Thymus (tissue), 11 donors: ENCODE measurements around the gene RPS27A. TPM values are rescaled to one million over a fixed set of nuclear protein-coding genes. Genes with fewer than 3 reads are reported as not detected.
A peak's percentile ranks its signal among the peaks of the same experiment; 100 is the strongest.
"Not testable (repeated sequence)": the region's sequence is repeated elsewhere in the genome, so short reads cannot be mapped to it uniquely, and the experiment has no call there.

Source experiments
- DNase-seq, 9 donors: peaks; one replicate each; pipeline ENCODE4 v3.0.0-alpha.2; 2013; ENCODE audit warnings: low spot score in 9 of 9, low read depth in 6 of 9, missing footprints in 1 of 9
- H3K27ac ChIP-seq, 2 donors: one replicate each; pipeline ENCODE4 v1.5.1; 2013; ENCODE audit warnings: control low read depth in 1 of 2, low read depth in 1 of 2, low read length in 1 of 2, mild to moderate bottlenecking in 1 of 2, moderate library complexity in 1 of 2
- H3K27me3 ChIP-seq, 2 donors: one replicate each; pipeline ENCODE4 v1.5.1; 2013; ENCODE audit warnings: low read length in 1 of 2; ENCODE audit not compliant: control insufficient read depth in 2 of 2, insufficient read depth in 1 of 2
- H3K36me3 ChIP-seq, 2 donors: one replicate each; pipeline ENCODE4 v1.5.1; 2013; ENCODE audit warnings: low read length in 1 of 2, mild to moderate bottlenecking in 1 of 2, moderate library complexity in 1 of 2; ENCODE audit not compliant: control insufficient read depth in 2 of 2, insufficient read depth in 2 of 2
- H3K4me1 ChIP-seq, 2 donors: one replicate each; pipeline ENCODE4 v1.5.1; 2013; ENCODE audit warnings: low read length in 2 of 2; ENCODE audit not compliant: control insufficient read depth in 2 of 2, insufficient read depth in 2 of 2
- H3K4me3 ChIP-seq, 2 donors: one replicate each; pipeline ENCODE4 v1.5.1; 2013; ENCODE audit warnings: low read length in 2 of 2, control low read depth in 1 of 2, mild to moderate bottlenecking in 1 of 2
- H3K9me3 ChIP-seq, 2 donors: one replicate each; pipeline ENCODE4 v1.5.1; 2013; ENCODE audit warnings: low read length in 1 of 2, mild to moderate bottlenecking in 1 of 2; ENCODE audit not compliant: control insufficient read depth in 2 of 2, insufficient read depth in 1 of 2
- WGBS: extraction: QIAGEN DNeasy Blood & Tissue Kit; methylation state at CpG from one replicate; pipeline ENCODE4 v1.1.7; 2013; 5-methylcytosine and 5-hydroxymethylcytosine counted together
- polyA plus RNA-seq: library from polyadenylated mRNA; stranded (reverse); fragments of 200-250 nt; gene quantifications from one replicate; pipeline ENCODE4 v1.2.3, GENCODE V29; 2013
- total RNA-seq: library from RNA; stranded (reverse); fragments of 120-200 nt; gene quantifications from one replicate; pipeline ENCODE4 v1.2.4, GENCODE V29; 2013
- donor health status: healthy.

Gene RPS27A
- total and polyA plus RNA-seq, 2 donors = 2,697 to 3,745 TPM

DNA sequence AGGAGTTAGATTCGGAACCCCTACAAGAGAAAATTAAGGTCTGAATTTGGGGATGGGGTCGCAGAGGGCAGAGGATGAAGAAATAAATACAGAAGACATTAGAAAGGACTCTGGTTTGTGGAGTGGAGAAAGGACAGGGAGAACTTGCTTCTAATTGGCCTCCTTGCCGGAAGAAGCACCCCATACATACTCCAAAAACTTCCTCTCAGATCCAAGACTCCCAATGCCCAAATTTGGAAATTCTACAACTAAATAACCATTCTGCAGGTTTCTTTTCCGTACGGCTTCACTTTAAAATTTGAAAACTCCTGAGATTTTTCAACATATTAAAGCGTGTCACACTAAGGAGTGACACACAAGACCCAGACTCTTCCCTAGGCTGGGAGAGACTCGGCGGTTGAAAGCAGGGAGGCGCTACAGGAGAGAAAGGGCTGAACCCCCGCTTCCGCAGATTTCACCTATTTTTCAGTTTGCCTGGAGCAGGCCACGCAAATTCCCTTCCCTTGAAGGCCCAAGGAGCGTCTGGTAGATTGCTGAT is 873 bp upstream of the RPS27A start:
- Histone ChIP-seq H3K4me1 (peaks cover 20% of the 10 kb centered on the region in 2 donors), H3K27me3 (no peaks in the 10 kb centered on the region)
- 11% methylated on average over 13 of the region's 13 CpGs for WGBS

DNA sequence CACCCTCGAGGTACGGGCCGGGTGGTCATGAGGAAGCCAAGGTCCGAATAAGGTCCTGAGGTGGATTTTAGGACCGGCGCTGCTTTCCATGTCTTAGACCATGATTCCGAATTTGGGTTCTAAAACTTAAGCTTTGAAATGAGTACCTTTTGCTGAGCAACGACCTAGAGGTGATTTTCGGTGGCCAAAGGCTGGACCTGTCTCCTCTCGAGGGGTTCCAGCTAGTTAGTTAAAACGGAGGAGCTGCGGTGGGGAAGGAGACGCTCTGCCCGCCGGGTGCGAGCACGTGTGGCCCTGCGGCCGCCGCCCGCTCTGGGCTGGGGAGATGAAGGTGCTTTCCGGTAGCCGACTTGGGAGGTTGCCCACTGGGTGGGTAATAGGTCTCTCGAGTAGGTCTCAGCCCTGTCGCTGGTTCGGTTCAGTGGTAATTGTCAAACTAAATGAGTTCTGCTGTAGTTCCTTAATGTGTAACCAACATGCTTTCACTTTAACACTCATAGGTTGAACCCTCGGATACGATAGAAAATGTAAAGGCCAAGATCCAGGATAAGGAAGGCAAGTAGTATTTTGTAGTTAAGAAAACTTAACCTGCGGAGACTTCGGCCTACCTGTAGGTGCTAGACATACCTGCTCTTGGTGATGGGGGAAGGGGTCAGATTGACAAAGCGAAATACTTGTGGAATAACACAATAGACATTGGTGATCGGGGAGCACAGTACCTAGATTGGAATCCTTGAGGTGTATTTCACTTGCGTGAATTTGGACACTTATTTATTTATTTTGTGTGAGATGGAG is 572 bp downstream of the RPS27A start:
- Histone ChIP-seq H3K4me1 (peaks cover 16 to 18% of the 10 kb centered on the region in 2 donors), H3K4me3 (peak overlapping the region; percentile 64 to 98), H3K27me3 (no peaks in the 10 kb centered on the region), H3K27ac (peak overlapping the region; percentile 91 to 93), H3K9me3 (no peaks in the 10 kb centered on the region), H3K36me3 (peaks cover 24 to 44% of the 10 kb centered on the region in 2 donors)
- WGBS = 7% methylated on average over 33 of the region's 33 CpGs
- DNase-seq = peak in 4 of 9 donors; percentile 15 to 35 (median 24)

More for the DNA sequence above, 873 bp upstream of the RPS27A start:
- peak overlapping the region; percentile 64 to 98 for H3K4me3 ChIP-seq
- peak overlapping the region; percentile 91 to 93 for H3K27ac ChIP-seq
- no peaks in the 10 kb centered on the region for H3K9me3 ChIP-seq
- H3K36me3 ChIP-seq = peaks cover 20 to 33% of the 10 kb centered on the region in 2 donors
- DNase-seq = peak in 1 of 9 donors; percentile 11

DNA sequence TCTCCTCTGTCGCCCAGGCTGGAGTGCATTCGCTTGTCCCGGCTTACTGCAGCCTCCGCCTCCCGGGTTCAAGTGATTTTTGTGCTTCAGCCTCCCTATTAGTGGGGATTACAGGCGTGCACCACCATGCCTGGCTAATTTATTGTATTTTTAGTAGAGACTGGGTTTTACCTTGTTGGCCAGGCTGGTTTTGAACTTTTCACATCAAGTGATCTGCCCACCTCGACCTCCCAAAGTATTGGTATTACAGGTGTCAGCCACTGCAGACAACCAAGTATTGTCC is 1.1 kb downstream of the RPS27A start:
- Histone ChIP-seq H3K27ac (no peak overlapping the region), H3K4me3 (peak overlapping the region; percentile 64 to 98), H3K27me3 (no peaks in the 10 kb centered on the region), H3K9me3 (no peaks in the 10 kb centered on the region), H3K4me1 (peaks cover 11 to 16% of the 10 kb centered on the region in 2 donors), H3K36me3 (peaks cover 24 to 47% of the 10 kb centered on the region in 2 donors)
- WGBS = 87% methylated on average over 7 of the region's 7 CpGs
- no peak for DNase-seq

DNA sequence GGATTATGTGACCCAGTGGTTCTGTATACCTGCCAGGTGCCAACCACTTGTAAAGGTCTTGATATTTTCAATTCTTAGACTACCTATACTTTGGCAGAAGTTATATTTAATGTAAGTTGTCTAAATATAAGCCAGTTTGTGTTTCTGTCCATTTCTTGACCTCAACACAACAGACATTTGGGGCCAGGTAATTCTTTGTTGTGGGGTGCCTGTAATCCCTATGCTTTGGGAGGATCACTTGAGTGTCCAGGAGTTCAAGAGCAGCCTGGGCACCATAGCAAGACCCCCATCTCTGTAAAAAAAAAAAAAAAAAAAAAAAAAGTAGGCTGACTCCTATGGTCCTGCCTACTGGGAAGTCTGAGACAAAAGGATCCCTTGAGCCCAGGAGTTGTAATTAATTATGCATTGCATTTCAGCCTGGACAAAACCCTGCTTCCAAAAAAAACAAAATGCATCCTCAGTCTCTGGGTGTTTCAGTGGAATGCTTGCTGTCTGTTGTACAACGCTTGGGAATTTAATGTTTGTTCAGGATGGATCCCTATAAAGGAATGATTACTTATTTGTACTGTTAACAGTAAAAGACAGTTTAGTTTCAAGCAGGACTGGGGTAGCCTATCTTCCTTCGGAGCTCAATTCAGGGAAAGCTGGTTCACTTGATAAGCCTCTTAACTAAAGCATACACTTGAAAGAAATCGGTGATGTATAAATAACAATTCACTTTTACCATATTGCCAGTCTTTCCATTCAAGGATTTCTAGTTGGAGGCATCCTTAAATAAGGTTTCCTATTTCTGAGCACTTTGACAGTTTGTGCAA is 3.4 kb downstream of the RPS27A start:
- WGBS = 99% methylated on average over 3 of the region's 3 CpGs
- peaks cover 24 to 49% of the 10 kb centered on the region in 2 donors for H3K36me3 ChIP-seq
- no peaks in the 10 kb centered on the region for H3K27me3 ChIP-seq
- no peak overlapping the region for H3K4me3 ChIP-seq
- no peak for DNase-seq
- H3K27ac ChIP-seq = no peak overlapping the region
- peaks cover 11 to 13% of the 10 kb centered on the region in 2 donors for H3K4me1 ChIP-seq
- no peaks in the 10 kb centered on the region for H3K9me3 ChIP-seq

DNA sequence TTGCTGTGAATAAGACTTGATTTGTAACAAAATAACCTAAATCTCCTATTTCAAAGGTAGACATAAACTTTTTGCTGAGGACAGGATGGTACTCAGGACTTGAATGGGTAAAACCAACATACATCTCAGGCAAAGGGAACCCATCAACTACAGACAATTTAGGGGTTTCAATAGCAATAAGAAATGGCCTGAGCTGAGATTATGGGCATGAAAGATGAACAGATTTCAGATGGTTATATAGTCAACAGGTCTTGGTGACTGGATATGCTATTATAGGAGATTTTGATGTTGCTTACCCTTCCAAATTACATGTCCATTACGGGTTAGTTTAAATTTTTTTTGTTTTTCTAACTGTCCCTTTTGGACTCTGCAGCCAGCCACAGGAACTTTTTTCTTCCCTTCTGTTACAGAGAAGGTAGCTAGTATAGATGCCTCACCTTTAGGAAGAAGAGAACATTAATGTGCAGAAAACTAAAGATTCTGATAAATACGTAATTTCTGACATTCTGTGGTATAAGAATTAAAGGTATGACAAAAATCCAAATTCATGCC is 4.6 kb downstream of the RPS27A start:
- Histone ChIP-seq H3K36me3 (peaks cover 28 to 49% of the 10 kb centered on the region in 2 donors), H3K27me3 (no peaks in the 10 kb centered on the region), H3K4me3 (no peak overlapping the region), H3K4me1 (peaks cover 8 to 11% of the 10 kb centered on the region in 2 donors), H3K9me3 (no peaks in the 10 kb centered on the region), H3K27ac (no peak overlapping the region)
- no peak for DNase-seq
- 97% methylated on average over 2 of the region's 2 CpGs for WGBS

DNA sequence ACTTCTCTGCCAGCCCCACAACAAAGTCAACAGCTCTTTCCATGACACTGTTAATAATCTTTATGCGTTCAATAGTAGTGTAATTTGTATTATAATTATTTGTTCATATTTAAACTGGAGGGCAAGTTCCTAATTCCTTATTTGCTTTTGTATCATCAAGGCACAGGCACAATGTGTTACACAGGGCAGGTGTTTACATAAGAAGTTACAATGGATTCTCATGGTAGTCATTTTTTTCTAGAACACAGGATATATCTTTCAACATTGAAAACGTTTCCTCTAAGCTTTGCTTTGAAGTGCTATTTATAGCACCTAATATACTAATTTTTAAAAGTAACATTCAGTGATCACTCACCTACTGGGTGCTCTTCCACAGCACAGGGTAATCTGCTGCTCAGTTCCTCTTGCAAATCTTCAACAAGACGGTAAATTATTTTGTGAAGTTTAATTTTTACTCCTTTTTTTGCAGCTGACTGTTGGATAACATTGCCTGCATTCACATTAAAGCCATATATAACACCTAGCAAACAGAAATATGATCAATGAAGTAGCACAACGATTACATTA is 7.3 kb downstream of the RPS27A start:
- WGBS = 78% methylated on average over 4 of the region's 4 CpGs
- Histone ChIP-seq H3K9me3 (no peaks in the 10 kb centered on the region), H3K27me3 (no peaks in the 10 kb centered on the region), H3K36me3 (peaks cover 21 to 40% of the 10 kb centered on the region in 2 donors), H3K27ac (no peak overlapping the region), H3K4me3 (no peak overlapping the region), H3K4me1 (no peaks in the 10 kb centered on the region)
- no peak for DNase-seq

DNA sequence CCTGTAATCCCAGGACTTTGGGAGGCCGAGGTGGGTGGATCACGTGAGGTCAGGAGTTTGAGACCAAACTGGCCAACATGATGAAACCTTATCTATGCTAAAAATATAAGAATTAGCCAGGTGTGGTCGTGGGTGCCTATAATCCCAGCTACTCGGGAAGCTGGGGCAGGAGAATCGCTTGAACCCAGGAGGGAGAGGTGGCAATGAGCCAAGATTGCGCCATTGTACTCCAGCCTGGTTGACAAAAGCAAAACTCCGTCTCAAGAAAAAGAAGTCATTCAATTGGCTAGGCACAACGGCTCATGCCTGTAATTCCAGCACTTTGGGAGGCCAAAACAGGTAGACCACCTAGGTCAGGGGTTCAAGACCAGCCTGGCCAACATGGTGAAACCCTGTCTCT is 9.1 kb downstream of the RPS27A start:
- not testable (repeated sequence) for H3K9me3 ChIP-seq, H3K4me1 ChIP-seq, H3K27ac ChIP-seq, H3K27me3 ChIP-seq, H3K4me3 ChIP-seq, DNase-seq
- WGBS = 96% methylated on average over 8 of the region's 8 CpGs
- H3K36me3 ChIP-seq = peaks cover 8 to 37% of the 10 kb centered on the region in 2 donors

DNA sequence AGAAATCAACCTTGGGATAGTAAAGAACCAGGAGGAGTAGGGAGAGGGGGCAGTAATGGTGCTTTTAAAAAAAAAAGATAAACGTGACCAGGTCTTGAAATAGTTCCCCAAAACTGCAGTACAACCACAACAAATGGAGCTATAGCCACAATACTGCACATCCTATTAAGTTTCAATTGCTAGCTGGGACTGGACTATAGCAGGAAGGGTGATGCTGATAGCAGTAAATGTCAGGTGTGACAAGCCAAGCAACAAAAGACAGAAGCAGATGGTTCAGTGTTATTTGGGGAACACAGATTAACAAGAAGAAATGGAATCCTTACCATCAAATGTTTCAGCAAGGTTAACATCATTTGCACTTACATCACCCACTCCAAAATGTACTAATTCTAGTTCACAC is 10.1 kb downstream of the RPS27A start:
- Histone ChIP-seq H3K27me3 (no peaks in the 10 kb centered on the region), H3K9me3 (no peaks in the 10 kb centered on the region), H3K27ac (no peak overlapping the region), H3K4me3 (no peak overlapping the region), H3K36me3 (peaks cover 11 to 38% of the 10 kb centered on the region in 2 donors), H3K4me1 (no peaks in the 10 kb centered on the region)
- WGBS = 76% methylated on average over 1 of the region's 1 CpG
- no peak for DNase-seq
